Hepatocyte (in vitro differentiated cells): ENCODE data around the gene SMARCC2. TPM values are rescaled to one million over a fixed set of nuclear protein-coding genes. Genes with fewer than 3 reads are reported as not detected.

Experiments used
- DNase-seq: peaks from one replicate; pipeline ENCODE4 v3.0.0-alpha.2; 2016; ENCODE audit warnings: low spot score
- H2AFZ ChIP-seq: fragments of 200-600 bp; sonication (generic); 2 replicates; pipeline ENCODE4 v1.6.0; 2016; ENCODE audit warnings: antibody characterized with exemption, mild to moderate bottlenecking
- H3K27ac ChIP-seq: fragments of 200-600 bp; sonication (generic); 2 replicates; pipeline ENCODE4 v1.5.1; 2016; ENCODE audit warnings: mild to moderate bottlenecking
- H3K27me3 ChIP-seq: fragments of 200-600 bp; sonication (generic); 2 replicates; pipeline ENCODE4 v1.6.1; 2016
- H3K36me3 ChIP-seq: fragments of 200-600 bp; sonication (generic); replicated peaks from 2 replicates; pipeline ENCODE4 v1.5.1; 2016; ENCODE audit warnings: low read depth; ENCODE audit not compliant: insufficient read depth
- H3K4me1 ChIP-seq: fragments of 200-600 bp; sonication (generic); 2 replicates; pipeline ENCODE4 v1.5.1; 2016; ENCODE audit warnings: mild to moderate bottlenecking, moderate library complexity; ENCODE audit not compliant: insufficient read depth
- H3K4me2 ChIP-seq: fragments of 200-600 bp; sonication (generic); 2 replicates; pipeline ENCODE4 v1.6.0; 2016
- H3K4me3 ChIP-seq: fragments of 200-600 bp; sonication (generic); 2 replicates; pipeline ENCODE4 v1.5.1; 2016; ENCODE audit warnings: mild to moderate bottlenecking
- H3K79me2 ChIP-seq: fragments of 200-600 bp; sonication (generic); 2 replicates; pipeline ENCODE4 v1.6.0; 2017; ENCODE audit warnings: mild to moderate bottlenecking
- H3K9me2 ChIP-seq: fragments of 200-600 bp; sonication (generic); replicated peaks from 2 replicates; pipeline ENCODE4 v1.6.0; 2017; ENCODE audit warnings: mild to moderate bottlenecking; ENCODE audit not compliant: insufficient read depth
- H3K9me3 ChIP-seq: fragments of 200-600 bp; sonication (generic); 2 replicates; pipeline ENCODE4 v1.5.1; 2016; ENCODE audit warnings: low read depth, mild to moderate bottlenecking
- H4K20me1 ChIP-seq: fragments of 200-600 bp; sonication (generic); 2 replicates; pipeline ENCODE4 v1.6.0; 2016; ENCODE audit warnings: mild to moderate bottlenecking; ENCODE audit not compliant: insufficient read depth, poor library complexity, severe bottlenecking
- EZH2 ChIP-seq: fragments of 200-600 bp; sonication (generic); IDR thresholded peaks from 2 replicates; pipeline ENCODE4 v1.6.1; 2016; ENCODE audit warnings: antibody characterized with exemption, mild to moderate bottlenecking, borderline replicate concordance
- EZH2phosphoT487 ChIP-seq: fragments of 200-600 bp; sonication (generic); IDR thresholded peaks from one replicate; pipeline ENCODE4 v1.6.1; 2018; ENCODE audit warnings: antibody characterized with exemption, mild to moderate bottlenecking, low read depth, moderate library complexity; ENCODE audit not compliant: unreplicated experiment, severe bottlenecking
- WGBS: methylation state at CpG from one replicate; pipeline ENCODE4 v1.1.6; 2016; ENCODE audit warnings: low lambda C conversion rate; ENCODE audit errors: missing lambda C conversion rate; 5-methylcytosine and 5-hydroxymethylcytosine counted together
- polyA plus RNA-seq: library from polyadenylated mRNA; unstranded; fragments of >200 nt; fragmentation: Nextera tagmentation; extraction: Ambion mirVana; gene quantifications from 2 replicates; pipeline ENCODE4 v1.2.1, GENCODE V29; 2016
- total RNA-seq: library from RNA; depleted of rRNA; stranded (reverse); fragments of >200 nt; gene quantifications from 2 replicates; pipeline ENCODE4 v1.2.3, GENCODE V29; 2014
- TF ChIP-seq, protein P1 (sequence below): fragments of 200-600 bp; sonication (generic); IDR thresholded peaks from 2 replicates; pipeline ENCODE4 v1.5.1; 2016; ENCODE audit warnings: antibody characterized with exemption, mild to moderate bottlenecking; ENCODE audit not compliant: poor library complexity

The SMARCC2 gene
- total and polyA plus RNA-seq, 2 experiments from 2014 or later: 34.8 to 68.6 TPM

DNA sequence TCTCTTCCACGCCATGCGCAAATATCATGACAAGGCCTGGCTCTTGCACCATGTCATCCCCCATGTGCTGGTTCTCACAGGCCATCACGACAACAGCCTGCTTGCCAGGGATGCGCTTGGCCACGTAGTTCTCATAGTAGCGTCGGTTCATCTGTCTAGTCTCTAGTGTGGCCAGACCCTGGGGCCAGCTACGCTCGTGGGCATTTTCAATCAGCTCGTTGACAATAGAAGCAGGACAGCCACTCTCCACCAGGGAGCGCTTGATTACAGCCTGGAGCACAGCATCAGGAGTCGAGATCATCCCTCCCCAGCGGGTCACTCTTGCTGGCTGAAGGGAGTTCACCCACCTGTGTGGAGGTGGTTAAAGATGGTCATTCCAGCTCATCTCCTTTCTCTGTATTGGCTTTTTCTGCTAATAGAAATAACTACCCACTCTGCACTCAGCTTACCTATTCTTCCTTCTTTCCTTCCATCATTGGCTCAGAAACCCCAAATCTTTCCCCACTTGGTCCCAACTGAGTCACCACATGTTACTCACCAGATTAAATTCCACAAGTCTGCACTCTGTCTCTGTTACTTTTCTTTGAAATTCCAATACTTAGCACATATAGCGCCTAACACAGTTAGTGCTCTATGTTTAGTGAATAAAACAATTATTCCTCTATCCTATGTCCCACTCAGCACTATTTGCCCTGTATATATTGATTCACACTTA lies 17.3 kb upstream of the SMARCC2 start:
- Histone ChIP-seq H4K20me1 (no peaks in the 10 kb centered on the region), H3K4me3 (no peak overlapping the region), H3K9me2 (no peaks in the 10 kb centered on the region), H2AFZ (no peak overlapping the region), H3K4me2 (no peak overlapping the region), H3K27ac (no peak overlapping the region), H3K79me2 (no peaks in the 10 kb centered on the region), H3K4me1 (no peaks in the 10 kb centered on the region), H3K27me3 (no peaks in the 10 kb centered on the region), H3K36me3 (peaks cover 4% of the 10 kb centered on the region), H3K9me3 (no peaks in the 10 kb centered on the region)
- WGBS: 65% methylated on average over 14 of the region's 14 CpGs
- DNase-seq: peak; percentile 68
- no peak for TF ChIP-seq EZH2
- TF ChIP-seq, protein P1, sequence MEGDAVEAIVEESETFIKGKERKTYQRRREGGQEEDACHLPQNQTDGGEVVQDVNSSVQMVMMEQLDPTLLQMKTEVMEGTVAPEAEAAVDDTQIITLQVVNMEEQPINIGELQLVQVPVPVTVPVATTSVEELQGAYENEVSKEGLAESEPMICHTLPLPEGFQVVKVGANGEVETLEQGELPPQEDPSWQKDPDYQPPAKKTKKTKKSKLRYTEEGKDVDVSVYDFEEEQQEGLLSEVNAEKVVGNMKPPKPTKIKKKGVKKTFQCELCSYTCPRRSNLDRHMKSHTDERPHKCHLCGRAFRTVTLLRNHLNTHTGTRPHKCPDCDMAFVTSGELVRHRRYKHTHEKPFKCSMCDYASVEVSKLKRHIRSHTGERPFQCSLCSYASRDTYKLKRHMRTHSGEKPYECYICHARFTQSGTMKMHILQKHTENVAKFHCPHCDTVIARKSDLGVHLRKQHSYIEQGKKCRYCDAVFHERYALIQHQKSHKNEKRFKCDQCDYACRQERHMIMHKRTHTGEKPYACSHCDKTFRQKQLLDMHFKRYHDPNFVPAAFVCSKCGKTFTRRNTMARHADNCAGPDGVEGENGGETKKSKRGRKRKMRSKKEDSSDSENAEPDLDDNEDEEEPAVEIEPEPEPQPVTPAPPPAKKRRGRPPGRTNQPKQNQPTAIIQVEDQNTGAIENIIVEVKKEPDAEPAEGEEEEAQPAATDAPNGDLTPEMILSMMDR: peak; percentile 53
- TF ChIP-seq EZH2phosphoT487: no peak

DNA sequence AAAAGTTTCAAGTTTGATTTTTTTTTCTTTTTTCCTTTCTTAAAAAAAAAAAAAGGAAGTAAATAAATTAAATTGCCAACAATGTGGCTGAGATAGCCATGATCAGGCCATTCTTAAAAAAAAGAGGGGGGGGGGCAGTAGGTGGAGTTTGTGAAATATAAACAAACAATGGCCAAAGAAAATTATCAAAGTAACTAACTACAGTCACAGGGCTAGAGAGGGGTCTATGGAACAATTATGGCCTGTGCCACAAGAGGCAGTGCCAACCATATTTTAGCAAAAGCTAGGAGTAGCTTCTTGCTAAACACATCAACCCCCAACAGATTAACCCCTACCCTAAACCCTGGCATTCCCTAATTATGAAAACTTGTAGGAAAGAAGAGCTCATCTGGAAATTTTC lies 16.2 kb upstream of the SMARCC2 start:
- Histone ChIP-seq H3K9me3 (no peaks in the 10 kb centered on the region), H3K9me2 (no peaks in the 10 kb centered on the region), H3K79me2 (no peaks in the 10 kb centered on the region), H3K27ac (no peak overlapping the region), H3K4me2 (no peak overlapping the region), H2AFZ (no peak overlapping the region), H3K36me3 (peaks cover 4% of the 10 kb centered on the region), H3K4me1 (no peaks in the 10 kb centered on the region), H4K20me1 (no peaks in the 10 kb centered on the region), H3K4me3 (no peak overlapping the region), H3K27me3 (no peaks in the 10 kb centered on the region)
- no peak for DNase-seq
- TF ChIP-seq, protein P1: peak; percentile 13
- TF ChIP-seq EZH2phosphoT487: no peak

DNA sequence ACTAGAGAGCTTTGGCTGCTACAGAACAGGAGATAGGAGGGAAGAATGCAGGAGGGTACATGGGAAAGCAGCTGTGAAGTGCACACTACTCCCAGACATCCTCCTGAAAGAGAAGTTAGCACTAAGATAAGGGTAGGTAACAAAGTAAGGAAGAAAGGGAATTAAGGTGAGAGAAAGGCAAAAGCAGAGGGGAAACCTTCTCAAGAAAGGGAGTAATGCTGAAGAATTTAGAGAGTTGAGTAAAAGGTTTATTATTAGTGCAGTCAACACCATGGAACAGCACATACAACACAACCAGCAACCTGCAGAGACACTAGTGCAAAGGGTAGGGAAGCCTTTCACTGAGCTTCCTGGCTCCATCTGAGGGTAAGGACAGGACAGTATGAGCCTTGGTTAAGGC lies 15.0 kb upstream of the SMARCC2 start:
- H4K20me1 ChIP-seq: no peaks in the 10 kb centered on the region
- TF ChIP-seq EZH2phosphoT487: no peak
- no peak for TF ChIP-seq EZH2
- TF ChIP-seq, protein P1: no peak
- no peaks in the 10 kb centered on the region for H3K27me3 ChIP-seq
- H3K4me1 ChIP-seq: no peaks in the 10 kb centered on the region
- no peak overlapping the region for H3K4me2 ChIP-seq
- no peak overlapping the region for H3K4me3 ChIP-seq
- H3K79me2 ChIP-seq: no peaks in the 10 kb centered on the region
- no peak overlapping the region for H2AFZ ChIP-seq
- H3K9me2 ChIP-seq: no peaks in the 10 kb centered on the region
- no peak overlapping the region for H3K27ac ChIP-seq
- no peak for DNase-seq
- H3K36me3 ChIP-seq: no peaks in the 10 kb centered on the region
- no peaks in the 10 kb centered on the region for H3K9me3 ChIP-seq

DNA sequence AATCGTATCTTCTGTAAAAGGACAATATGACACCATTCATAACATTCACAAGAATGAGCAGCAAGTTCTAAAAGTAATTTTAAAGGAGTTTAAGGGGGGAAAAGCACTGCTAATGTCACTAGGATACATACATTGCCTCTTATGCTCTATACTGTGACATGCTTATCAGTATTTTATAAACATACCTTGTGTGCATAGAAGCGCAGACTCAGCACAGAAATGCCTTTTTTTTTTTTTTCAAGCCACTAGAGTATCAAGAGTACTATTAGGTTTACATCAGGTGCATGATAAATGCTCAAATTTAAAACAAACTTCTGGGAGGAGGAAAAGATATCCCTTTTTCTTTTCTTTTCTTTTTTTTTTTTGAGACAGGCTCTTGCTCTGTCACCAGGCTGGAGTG lies 13.6 kb upstream of the SMARCC2 start:
- Histone ChIP-seq H3K4me1 (no peaks in the 10 kb centered on the region), H3K27me3 (no peaks in the 10 kb centered on the region), H4K20me1 (no peaks in the 10 kb centered on the region), H3K4me2 (no peak overlapping the region), H3K9me2 (no peaks in the 10 kb centered on the region), H3K9me3 (no peaks in the 10 kb centered on the region), H3K4me3 (no peak overlapping the region), H2AFZ (no peak overlapping the region), H3K79me2 (no peaks in the 10 kb centered on the region), H3K27ac (no peak overlapping the region), H3K36me3 (no peaks in the 10 kb centered on the region)
- WGBS: 80% methylated on average over 2 of the region's 2 CpGs
- DNase-seq: no peak
- TF ChIP-seq EZH2: no peak
- TF ChIP-seq EZH2phosphoT487: no peak
- TF ChIP-seq, protein P1: no peak
